Measurements from ENCODE around the gene ZNF296.

DNA sequence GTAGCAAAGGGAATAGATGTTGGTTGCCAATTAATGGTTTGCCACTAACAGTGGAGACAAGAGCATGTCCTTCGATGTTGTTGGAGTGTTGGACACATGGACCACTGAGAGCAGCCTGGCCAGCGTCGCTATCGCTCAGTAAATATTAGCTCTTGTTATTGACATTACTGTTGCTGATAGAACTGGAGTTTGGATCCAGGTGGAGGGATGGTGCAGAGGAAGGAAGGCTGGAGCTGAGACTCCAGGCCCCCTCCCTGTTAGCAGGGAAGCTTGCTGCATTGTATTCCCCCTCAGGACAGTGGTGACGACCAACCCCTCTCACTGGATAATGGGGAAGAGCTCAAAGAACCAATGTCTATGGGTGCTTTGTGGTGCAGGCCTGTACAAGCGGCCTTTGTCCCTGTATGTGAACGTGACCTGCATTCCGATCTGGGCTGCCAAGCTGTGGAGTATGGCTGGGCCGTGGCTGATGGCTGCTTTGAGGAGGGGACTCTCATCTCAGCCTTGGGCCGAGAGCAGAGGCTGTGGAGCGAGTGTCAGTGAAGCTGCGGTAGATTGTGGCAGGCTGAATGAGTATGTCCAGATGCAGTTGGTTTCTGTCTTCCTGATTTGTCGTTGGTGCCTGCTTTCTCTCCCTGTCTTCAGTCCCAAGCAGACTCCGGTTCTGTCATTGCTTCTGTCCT lies 30.5 kb downstream of the ZNF296 start:
- TF ChIP-seq EZH2phosphoT487 (IDR thresholded peaks at IDR 0.05; ENCODE audit: borderline replicate concordance, low read depth, low read length): no peak
- TF ChIP-seq, protein P1, sequence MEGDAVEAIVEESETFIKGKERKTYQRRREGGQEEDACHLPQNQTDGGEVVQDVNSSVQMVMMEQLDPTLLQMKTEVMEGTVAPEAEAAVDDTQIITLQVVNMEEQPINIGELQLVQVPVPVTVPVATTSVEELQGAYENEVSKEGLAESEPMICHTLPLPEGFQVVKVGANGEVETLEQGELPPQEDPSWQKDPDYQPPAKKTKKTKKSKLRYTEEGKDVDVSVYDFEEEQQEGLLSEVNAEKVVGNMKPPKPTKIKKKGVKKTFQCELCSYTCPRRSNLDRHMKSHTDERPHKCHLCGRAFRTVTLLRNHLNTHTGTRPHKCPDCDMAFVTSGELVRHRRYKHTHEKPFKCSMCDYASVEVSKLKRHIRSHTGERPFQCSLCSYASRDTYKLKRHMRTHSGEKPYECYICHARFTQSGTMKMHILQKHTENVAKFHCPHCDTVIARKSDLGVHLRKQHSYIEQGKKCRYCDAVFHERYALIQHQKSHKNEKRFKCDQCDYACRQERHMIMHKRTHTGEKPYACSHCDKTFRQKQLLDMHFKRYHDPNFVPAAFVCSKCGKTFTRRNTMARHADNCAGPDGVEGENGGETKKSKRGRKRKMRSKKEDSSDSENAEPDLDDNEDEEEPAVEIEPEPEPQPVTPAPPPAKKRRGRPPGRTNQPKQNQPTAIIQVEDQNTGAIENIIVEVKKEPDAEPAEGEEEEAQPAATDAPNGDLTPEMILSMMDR (conservative IDR thresholded peaks at IDR 0.05; ENCODE audit: low read length): no peak

All from OCI-LY7 (cell line).